ENCODE data around the gene ZNF784. TPM values are rescaled to one million over a fixed set of nuclear protein-coding genes. Genes with fewer than 3 reads are reported as not detected.
A peak's percentile ranks its signal among the peaks of the same experiment; 100 is the strongest.

The ZNF784 gene
- total and polyA plus RNA-seq, 2 of the 8 experiments (the other 6 are each of a cell fraction or from before 2014, with no cell fraction given) = 6.5 to 8.0 TPM

DNA sequence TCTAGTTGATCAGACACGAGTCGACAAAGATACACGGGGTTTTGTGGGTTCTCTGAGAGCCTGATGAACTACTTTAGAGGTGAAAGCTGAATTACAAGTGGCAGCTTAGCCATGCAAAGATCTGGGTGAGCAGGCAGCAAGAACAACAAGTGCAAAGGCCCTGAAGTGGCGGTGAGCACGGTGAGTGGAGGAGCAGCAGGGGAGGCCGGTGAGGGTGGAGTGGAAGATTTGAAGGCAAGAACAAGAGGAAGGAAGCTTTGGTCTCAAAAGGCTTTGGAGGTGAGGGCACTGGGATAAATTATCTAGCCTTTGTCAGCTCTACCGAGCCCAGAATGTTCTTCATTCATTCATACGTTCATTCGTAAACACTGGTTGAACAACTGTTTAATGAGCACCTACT is 17.5 kb downstream of the ZNF784 start:
- Histone ChIP-seq H3K4ac (replicated peaks; ENCODE audit: insufficient read length, low read depth, low read length) (no peak overlapping the region), H4K91ac (replicated peaks; ENCODE audit: insufficient read length, low read length) (no peak overlapping the region), H2BK12ac (ENCODE audit: low read depth, low read length) (no peak overlapping the region), H4K8ac (ENCODE audit: extremely low read depth, insufficient read depth, low read length) (no peak overlapping the region), H3K23me2 (ENCODE audit: low read depth, low read length) (peaks cover 10% of the 10 kb centered on the region), H3K4me1 (replicated peaks in 1 of 4; ENCODE audit: control insufficient read depth in 3 of 4, insufficient read depth in 4 of 4, low read length in 3 of 4) (peaks cover 0 to 9% (median 5%) of the 10 kb centered on the region in 4 experiments; a peak in 5 of 7 replicates), H4K20me1 (replicated peaks in 1 of 2; ENCODE audit: control insufficient read depth in 1 of 2, insufficient read depth in 2 of 2, low read length in 2 of 2) (peaks cover 2 to 26% of the 10 kb centered on the region in 2 experiments), H3K56ac (replicated peaks; ENCODE audit: insufficient read length, low read depth, low read length) (no peak overlapping the region), H2BK15ac (ENCODE audit: low read length) (peak overlapping the region; percentile 13; the same call in 1 of the 2 replicates), H3K79me1 (ENCODE audit: low read depth, low read length) (peaks cover 4% of the 10 kb centered on the region; the same call in 1 of the 2 replicates), H2BK20ac (ENCODE audit: low read length) (no peak overlapping the region), H2BK120ac (replicated peaks; ENCODE audit: low read depth, low read length) (no peak overlapping the region), H3K4me2 (ENCODE audit: insufficient read depth in 1 of 2, low read depth in 2 of 2, low read length in 2 of 2) (peak overlapping the region; percentile 61 to 93), H4K5ac (ENCODE audit: insufficient read length, low read depth, low read length) (no peak overlapping the region), H3K27ac (ENCODE audit: low read depth, low read length) (no peak overlapping the region), H2BK5ac (ENCODE audit: low read depth, low read length) (no peak overlapping the region), H3K4me3 (ENCODE audit: extremely low read depth in 1 of 4, insufficient read depth in 2 of 4, low read depth in 3 of 4, low read length in 4 of 4) (peak overlapping the region in 3 of 4 experiments; percentile 88 to 93 (median 89); a peak in 6 of 8 replicates), H3K79me2 (ENCODE audit: control insufficient read depth in 1 of 2, insufficient read depth in 2 of 2, low read length in 2 of 2) (peaks cover 0 to 8% of the 10 kb centered on the region in 2 experiments; a peak in 1 of 4 replicates), H2AFZ (ENCODE audit: low read length) (no peak overlapping the region), H3K23ac (ENCODE audit: insufficient read length) (no peak overlapping the region), H3K18ac (ENCODE audit: extremely low read depth, low read length) (no peak overlapping the region), H3K14ac (ENCODE audit: insufficient read length) (no peak overlapping the region), H3K9me3 (ENCODE audit: insufficient read depth in 2 of 2, low read depth in 1 of 2, low read length in 1 of 2) (no peaks in the 10 kb centered on the region), H3K9ac (replicated peaks in 1 of 4; ENCODE audit: extremely low read depth in 1 of 4, low read depth in 3 of 4, low read length in 3 of 4) (no peak overlapping the region), H2AK5ac (ENCODE audit: low read depth, low read length) (no peak overlapping the region), H3K36me3 (ENCODE audit: control insufficient read depth in 2 of 4, insufficient read depth in 4 of 4, low read length in 3 of 4) (peaks cover 0 to 3% (median 0%) of the 10 kb centered on the region in 4 experiments; a peak in 1 of 8 replicates), H3K27me3 (replicated peaks in 1 of 4; ENCODE audit: control insufficient read depth in 3 of 4, extremely low read depth in 1 of 4, insufficient read depth in 3 of 4, low read length in 3 of 4) (no peaks in the 10 kb centered on the region)
- 88% methylated on average over 9 of the region's 9 CpGs; no CpG with 5 or more reads in 1 of the 2 experiments for WGBS, 2 experiments (ENCODE audit: extremely low coverage in 1 of 2, insufficient coverage in 1 of 2, insufficient read length in 1 of 2, insufficient replicate concordance in 2 of 2, low coverage in 1 of 2, low lambda C conversion rate in 2 of 2, missing lambda C conversion rate in 1 of 2)
- POLR2A ChIA-PET (ENCODE audit: partially characterized antibody) = interaction anchor here (1.4 to 2.9 kb wide), 6 partner anchors 10 to 92 kb away, joined by 4 to 25 read pairs (median 6); partner anchors contain the start of genes U2AF2 and ZNF784
- FAIRE-seq = no peak
- CTCF ChIA-PET (ENCODE audit: partially characterized antibody) = interaction anchor here (0.6 to 2.3 kb wide), 26 partner anchors 10 to 448 kb away, joined by 3 to 22 read pairs (median 6); partner anchors contain the start of genes NAT14 and ZNF784
- no peak for DNase-seq (ENCODE audit: low read depth in 1 of 2, low spot score in 2 of 2)
- no peak for TF ChIP-seq RFX5 (IDR thresholded peaks at IDR 0.05; ENCODE audit: borderline replicate concordance, low read depth, low read length)
- no peak for TF ChIP-seq CHD1 (IDR thresholded peaks at IDR 0.05; ENCODE audit: low read depth, low read length)
- no peak for TF ChIP-seq CHD2 (IDR thresholded peaks at IDR 0.05; ENCODE audit: low read length)
- no peak for TF ChIP-seq YY1 (IDR thresholded peaks at IDR 0.05; ENCODE audit: low read depth, low read length)
- TF ChIP-seq RBBP5 (IDR thresholded peaks at IDR 0.05; ENCODE audit: borderline replicate concordance, low read depth, low read length) = no peak
- no peak for TF ChIP-seq RXRA (IDR thresholded peaks at IDR 0.05; ENCODE audit: insufficient read depth, low read depth, low read length)
- no peak for TF ChIP-seq POLR2AphosphoS5 (IDR thresholded peaks at IDR 0.05; ENCODE audit: low read depth, low read length)
- TF ChIP-seq EZH2 (IDR thresholded peaks at IDR 0.05; ENCODE audit: low read depth, low read length, severe bottlenecking) = no peak
- no peak for TF ChIP-seq E2F6 (IDR thresholded peaks at IDR 0.05)
- no peak for TF ChIP-seq GTF2F1 (IDR thresholded peaks at IDR 0.05; ENCODE audit: borderline replicate concordance, low read depth, low read length)
- TF ChIP-seq FOSL1 (IDR thresholded peaks at IDR 0.05; ENCODE audit: insufficient read depth, low read depth, low read length) = no peak
- TF ChIP-seq SUZ12 (IDR thresholded peaks at IDR 0.05; ENCODE audit: low read length) = no peak
- TF ChIP-seq SP1 (IDR thresholded peaks at IDR 0.05; ENCODE audit: low read depth, low read length) = no peak
